NCI-H1105 (cell line): Measurements from ENCODE around the gene GDPGP1.
A peak's percentile ranks its signal among the peaks of the same experiment; 100 is the strongest.
"Not testable (repeated sequence)": the region's sequence is repeated elsewhere in the genome, so short reads cannot be mapped to it uniquely, and the experiment has no call there.

ENCODE experiments used
- DNase-seq: peaks from one replicate; lab custom pipeline; 2025; lab: John Stamatoyannopoulos, UW

The GDPGP1 gene

GRCh38 chr15:90261811-90262210, 27.8 kb downstream of the GDPGP1 start:
- DNase-seq = no peak

DNA sequence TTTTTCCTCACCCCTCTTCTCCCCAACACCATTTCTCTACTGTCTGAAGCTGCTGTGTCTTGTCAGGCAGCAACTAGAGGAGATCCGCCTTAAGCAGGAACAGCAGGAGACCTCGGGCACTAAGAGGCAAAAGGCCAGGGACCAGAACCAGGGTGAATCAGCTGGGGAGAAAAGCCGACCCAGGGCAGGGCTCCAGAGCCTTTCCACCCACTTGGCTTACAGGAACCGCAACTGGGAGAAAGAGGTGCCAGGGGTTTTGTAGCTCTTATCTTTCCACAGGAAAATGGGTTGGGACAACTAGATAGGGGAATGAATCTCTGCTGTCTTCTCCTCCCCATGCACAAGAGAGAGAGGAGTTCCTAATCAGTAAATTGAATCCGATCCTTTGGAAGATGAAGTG, 28.4 kb downstream of the GDPGP1 start:
- no peak for DNase-seq

GRCh38 chr15:90264671-90265070, 30.7 kb downstream of the GDPGP1 start:
- DNase-seq = no peak

DNA sequence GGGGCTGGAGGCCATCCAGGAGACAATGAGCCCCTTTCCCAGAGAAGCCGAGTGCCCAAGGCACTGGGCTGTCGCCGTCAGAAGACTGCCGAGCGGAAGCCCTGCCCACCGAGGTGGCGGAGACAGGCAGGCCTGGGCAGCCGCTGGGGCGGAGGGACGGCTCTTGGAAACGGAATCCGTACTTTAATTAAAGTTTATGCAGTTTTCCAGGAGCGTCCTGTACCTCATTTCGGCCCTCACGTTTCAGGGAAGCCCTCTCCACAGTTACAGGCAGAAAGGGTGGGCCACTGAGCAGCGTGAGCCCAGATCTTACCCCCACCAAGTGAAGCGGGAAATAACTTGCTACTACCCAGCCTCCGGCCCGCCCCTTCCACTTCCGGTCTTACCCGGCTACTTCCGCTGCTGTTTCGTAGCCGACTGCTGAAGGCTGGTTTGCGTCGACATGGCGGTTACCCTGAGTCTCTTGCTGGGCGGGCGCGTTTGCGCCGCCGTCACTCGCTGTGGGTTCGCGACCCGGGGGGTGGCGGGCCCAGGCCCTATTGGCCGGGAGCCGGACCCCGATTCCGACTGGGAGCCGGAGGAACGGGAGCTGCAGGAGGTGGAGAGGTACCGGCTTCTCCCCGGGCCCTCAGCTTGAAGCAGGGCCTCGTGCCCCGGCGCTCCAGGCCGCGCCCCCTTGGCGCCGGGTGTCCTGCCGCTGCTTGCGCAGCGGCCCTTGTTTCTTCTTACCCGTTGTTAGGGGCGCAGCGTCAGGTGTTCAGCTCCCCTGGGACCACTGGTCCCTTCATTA, 31.5 kb downstream of the GDPGP1 start, which contains the start of gene NGRN:
Gene NGRN (plus strand): TSS at position 402 of the 790 bp plus-strand sequence. CDS start 41 bp downstream, at position 443.
- peak; percentile 65 for DNase-seq

DNA sequence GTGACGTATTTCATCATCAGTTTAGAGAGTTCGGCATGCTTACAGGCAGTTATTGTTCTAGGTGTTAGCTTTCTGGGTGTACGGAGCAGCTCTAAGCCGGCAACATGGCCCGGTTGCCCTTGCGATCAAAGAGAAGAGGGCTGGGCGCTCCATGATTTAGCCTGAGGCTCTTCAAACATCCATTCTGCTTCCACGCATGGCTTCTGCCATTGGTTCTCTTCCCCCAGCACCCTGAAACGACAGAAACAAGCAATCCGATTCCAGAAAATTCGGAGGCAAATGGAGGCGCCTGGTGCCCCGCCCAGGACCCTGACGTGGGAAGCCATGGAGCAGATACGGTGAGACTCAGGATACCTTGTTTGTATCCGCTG, 32.0 kb downstream of the GDPGP1 start:
- no peak for DNase-seq

GRCh38 chr15:90266485-90266884, 32.5 kb downstream of the GDPGP1 start:
- no peak for DNase-seq

- no peak for DNase-seq
Measured at GRCh38 chr15:90268415-90268814, 34.4 kb downstream of the GDPGP1 start.

DNA sequence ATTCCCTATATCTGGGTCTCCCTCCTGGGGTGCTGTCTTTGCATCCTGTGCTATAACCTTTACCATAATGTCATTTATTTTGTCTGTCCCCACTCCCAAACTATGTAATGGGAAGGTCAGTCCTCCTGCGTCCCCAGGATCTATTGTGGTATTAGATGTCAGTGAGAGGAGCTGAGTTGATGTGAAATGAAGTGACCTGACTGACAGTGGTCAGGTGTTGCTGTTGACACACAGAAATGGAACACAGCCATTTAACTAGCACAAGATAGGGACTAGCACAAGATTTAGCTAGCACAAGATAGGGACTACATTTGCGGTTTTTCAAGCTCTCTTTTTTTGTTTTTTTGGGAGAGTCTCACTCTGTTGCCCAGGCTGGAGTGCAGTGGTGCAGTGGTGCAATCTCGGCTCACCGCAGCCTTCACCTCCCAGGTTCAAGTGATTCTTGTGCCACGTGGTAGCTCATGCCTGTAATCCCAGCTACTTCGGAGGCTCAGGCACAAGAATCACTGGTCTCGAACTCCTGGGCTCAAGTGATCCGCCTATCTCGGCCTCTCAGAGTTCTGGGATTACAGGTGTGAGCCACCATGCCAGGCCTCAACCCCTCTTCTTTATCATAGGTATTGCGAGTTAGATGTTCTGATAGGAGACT, 36.6 kb downstream of the GDPGP1 start:
- DNase-seq = no peak

DNA sequence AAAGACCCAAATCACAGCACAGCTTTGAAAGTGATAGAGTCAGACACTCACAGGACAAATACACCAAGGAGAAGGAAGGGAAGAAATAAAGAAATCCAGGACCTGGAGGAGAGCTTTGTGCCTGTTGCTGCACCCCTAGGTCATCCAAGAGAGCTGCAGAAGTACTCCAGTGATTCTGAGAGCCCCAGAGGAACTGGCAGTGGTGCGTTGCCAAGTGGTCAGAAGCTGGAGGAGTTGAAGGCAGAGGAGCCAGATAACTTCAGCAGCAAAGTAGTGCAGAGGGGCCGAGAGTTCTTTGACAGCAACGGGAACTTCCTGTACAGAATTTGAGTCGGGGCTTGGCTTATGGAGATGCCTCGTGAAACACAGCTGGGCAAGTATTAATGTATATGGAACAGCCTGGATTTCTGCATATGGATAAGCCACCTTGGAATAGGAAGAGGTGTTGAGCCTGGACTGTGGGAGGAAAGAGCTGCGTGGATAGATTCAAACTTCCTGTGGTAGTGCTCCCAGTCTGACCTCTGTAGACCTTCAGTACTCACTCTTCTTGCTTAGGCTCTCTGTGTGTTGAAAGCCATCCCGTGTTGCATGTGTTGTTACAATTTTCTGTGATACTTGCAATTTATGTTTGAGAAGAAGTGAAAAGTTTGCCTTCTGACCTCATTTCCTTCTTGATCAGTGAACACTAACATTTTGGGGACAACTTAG, 37.6 kb downstream of the GDPGP1 start:
- DNase-seq = no peak

- not testable (repeated sequence) for DNase-seq
Measured at GRCh38 chr15:90278467-90278866, 44.5 kb downstream of the GDPGP1 start.

DNA sequence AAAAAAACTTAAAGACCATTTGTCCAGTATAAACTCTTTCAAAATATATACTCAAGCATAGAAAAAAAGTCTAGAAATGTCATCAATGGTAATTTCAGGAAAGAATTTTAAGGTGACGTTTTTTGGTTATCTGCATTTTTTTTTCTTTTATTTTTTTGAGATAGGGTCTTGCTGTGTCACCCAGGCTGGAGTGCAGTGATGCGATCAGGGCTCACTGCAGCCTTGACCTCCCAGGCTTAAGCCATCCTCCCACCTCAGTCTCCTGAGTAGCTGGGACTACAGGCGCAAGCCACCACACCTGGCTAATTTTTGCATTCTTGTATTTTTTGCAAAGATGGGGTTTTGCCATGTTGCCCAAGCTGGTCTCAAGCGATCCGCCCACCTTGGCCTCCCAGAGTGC, 46.7 kb downstream of the GDPGP1 start:
- not testable (repeated sequence) for DNase-seq

DNA sequence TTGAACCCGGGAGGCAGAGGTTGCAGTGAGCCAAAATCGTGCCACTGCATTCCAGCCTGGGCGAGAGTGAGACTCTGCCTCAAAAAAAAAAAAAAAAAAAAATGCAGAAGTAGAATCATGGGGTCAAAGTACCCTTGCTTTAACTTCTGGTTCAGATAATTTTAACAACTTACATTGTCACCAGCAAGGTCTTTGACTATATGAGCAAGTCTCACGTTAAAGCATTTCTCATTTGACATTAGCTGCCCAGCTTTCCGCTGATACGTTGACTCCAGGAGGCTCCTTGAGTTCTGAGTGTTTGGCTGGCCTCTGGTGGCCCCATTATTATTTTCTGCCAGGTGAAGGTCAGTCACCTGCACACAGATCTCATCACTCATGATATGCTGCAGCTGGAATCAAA, 47.6 kb downstream of the GDPGP1 start:
- not testable (repeated sequence) for DNase-seq

DNA sequence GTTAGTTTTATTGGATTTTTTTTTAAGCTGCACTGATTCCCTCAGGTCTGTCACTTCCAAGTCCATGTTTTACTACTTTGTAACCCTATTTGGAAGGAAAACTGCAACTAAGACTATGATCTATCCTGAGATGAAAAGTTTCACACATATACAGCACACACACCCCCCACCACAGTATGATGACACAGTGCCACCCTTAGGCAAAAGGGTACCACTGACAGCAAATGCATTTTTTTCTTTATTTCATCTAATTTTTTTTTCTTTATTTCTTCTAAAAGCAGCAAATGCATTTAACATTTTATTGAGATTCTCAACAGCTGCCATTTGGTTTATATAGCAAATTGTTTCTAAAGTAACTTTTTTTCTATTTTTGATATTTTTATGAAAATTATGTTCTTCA, 52.7 kb downstream of the GDPGP1 start:
- DNase-seq = no peak

GRCh38 chr15:90287101-90287500, 53.1 kb downstream of the GDPGP1 start:
- DNase-seq = no peak

- no peak for DNase-seq
Measured at GRCh38 chr15:90287946-90288345, 53.9 kb downstream of the GDPGP1 start.

- DNase-seq = no peak
Measured at GRCh38 chr15:90291679-90292356, 57.8 kb downstream of the GDPGP1 start.

GRCh38 chr15:90293040-90293810, 59.2 kb downstream of the GDPGP1 start:
- peak; percentile 57 for DNase-seq

DNA sequence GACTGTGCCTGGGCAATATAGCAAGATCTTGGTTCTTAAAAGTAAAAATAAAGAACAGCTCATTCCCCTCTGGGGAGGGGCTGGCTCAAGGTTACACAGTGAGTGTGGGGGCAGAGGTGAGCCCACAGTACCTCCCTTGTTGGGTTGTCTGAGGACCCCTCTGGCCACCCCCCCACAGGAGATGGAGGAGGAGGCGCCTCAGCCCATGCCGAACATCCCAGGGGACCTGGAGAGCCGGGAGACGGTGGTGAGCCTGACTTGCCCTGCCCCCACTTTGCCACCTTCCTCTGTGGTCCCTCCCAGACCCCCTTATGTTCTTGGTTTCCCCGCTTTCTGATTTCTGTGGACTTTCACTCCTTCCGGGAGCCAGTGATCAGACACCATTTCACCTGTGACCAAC, 60.1 kb downstream of the GDPGP1 start:
- DNase-seq = no peak

GRCh38 chr15:90294601-90295269, 60.7 kb downstream of the GDPGP1 start:
- no peak for DNase-seq

DNA sequence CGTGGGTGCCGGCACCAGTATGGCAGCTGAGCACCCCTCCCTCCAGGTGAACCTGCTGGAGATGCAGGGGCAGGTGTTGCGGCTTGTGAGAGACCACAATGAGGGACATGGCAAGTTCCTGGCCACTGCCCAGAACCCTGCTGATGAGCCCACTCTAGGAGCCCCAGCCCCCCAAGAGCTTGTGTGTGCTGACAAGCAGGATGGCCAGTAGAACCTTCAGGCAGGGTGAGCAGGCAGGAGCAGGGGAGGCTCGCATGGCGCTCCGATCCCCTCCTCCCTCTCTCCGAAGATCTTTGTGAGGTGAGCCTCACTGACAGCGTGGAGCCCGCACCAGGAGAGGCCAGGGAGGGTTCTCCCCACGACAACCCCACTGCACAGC, 61.2 kb downstream of the GDPGP1 start:
- DNase-seq = no peak
